GM06990 (cell line): Measurements from ENCODE around the gene CADM4.
"Not testable (repeated sequence)": the region's sequence is repeated elsewhere in the genome, so short reads cannot be mapped to it uniquely, and the experiment has no call there.

Experiments
- DNase-seq: peaks from one replicate; pipeline ENCODE4 v3.0.0-alpha.2; 2011; ENCODE audit not compliant: insufficient read length; ENCODE audit errors: extremely low read depth
- H3K27me3 ChIP-seq: replicated peaks from 2 replicates; pipeline ENCODE4 v1.6.0; 2011; ENCODE audit warnings: low read length; ENCODE audit not compliant: control insufficient read depth, insufficient read depth
- H3K36me3 ChIP-seq: 2 replicates; pipeline ENCODE4 v1.5.1; 2011; ENCODE audit warnings: low read length; ENCODE audit not compliant: control insufficient read depth, insufficient read depth
- H3K4me3 ChIP-seq: replicated peaks from 2 replicates; pipeline ENCODE4 v1.5.1; 2011; ENCODE audit warnings: low read depth, mild to moderate bottlenecking, control low read depth, low read length
- CTCF ChIP-seq: IDR thresholded peaks from 2 replicates; pipeline ENCODE4 v1.5.1; 2011; ENCODE audit warnings: low read length, control low read depth, mild to moderate bottlenecking, inconsistent platforms; ENCODE audit not compliant: insufficient read depth, poor library complexity, severe bottlenecking

Gene CADM4

GRCh38 chr19:43640424-43640757 is 741 bp upstream of the CADM4 start:
- Histone ChIP-seq H3K4me3 (no peak overlapping the region), H3K36me3 (no peaks in the 10 kb centered on the region), H3K27me3 (peaks cover 8% of the 10 kb centered on the region)
- no peak for DNase-seq
- no peak for TF ChIP-seq CTCF

GRCh38 chr19:43638995-43639518 is 593 bp downstream of the CADM4 start:
- no peaks in the 10 kb centered on the region for H3K36me3 ChIP-seq
- DNase-seq: no peak
- peaks cover 8% of the 10 kb centered on the region for H3K27me3 ChIP-seq
- H3K4me3 ChIP-seq: no peak overlapping the region
- no peak for TF ChIP-seq CTCF

GRCh38 chr19:43638214-43638994 is 1.2 kb downstream of the CADM4 start:
- Histone ChIP-seq H3K4me3 (no peak overlapping the region), H3K27me3 (peaks cover 8% of the 10 kb centered on the region), H3K36me3 (no peaks in the 10 kb centered on the region)
- no peak for TF ChIP-seq CTCF
- DNase-seq: no peak

GRCh38 chr19:43636121-43636683 is 3.4 kb downstream of the CADM4 start:
- TF ChIP-seq CTCF: no peak
- Histone ChIP-seq H3K36me3 (no peaks in the 10 kb centered on the region), H3K27me3 (peaks cover 8% of the 10 kb centered on the region), H3K4me3 (no peak overlapping the region)
- no peak for DNase-seq

- not testable (repeated sequence) for H3K27me3 ChIP-seq, DNase-seq, H3K36me3 ChIP-seq, H3K4me3 ChIP-seq
Observed at GRCh38 chr19:43635561-43635940, 4.1 kb downstream of the CADM4 start.

- peaks cover 8% of the 10 kb centered on the region for H3K27me3 ChIP-seq
- no peak overlapping the region for H3K4me3 ChIP-seq
- no peaks in the 10 kb centered on the region for H3K36me3 ChIP-seq
- DNase-seq: no peak
- TF ChIP-seq CTCF: no peak
Observed at GRCh38 chr19:43634872-43635560, 4.6 kb downstream of the CADM4 start.
